T-cell (primary cell): Measurements from ENCODE around the gene CAMK1. TPM values are rescaled to one million over a fixed set of nuclear protein-coding genes. Genes with fewer than 3 reads are reported as not detected.
"Not testable (repeated sequence)": the region's sequence is repeated elsewhere in the genome, so short reads cannot be mapped to it uniquely, and the experiment has no call there.

ENCODE experiments used
- ATAC-seq, 4 experiments: fragments of 200-7000 bp in 3 of 4; fragments of 150-1000 bp in 1 of 4; cut with Tn5 transposase; replicated peaks in 1 of 4; 1 replicate in 3 of 4; 2 replicates in 1 of 4; pipeline ENCODE4 v1.10.0; 2021; ENCODE audit warnings: moderate library complexity in 3 of 4, mild to moderate bottlenecking in 2 of 4, moderate number of reproducible peaks in 1 of 4
- CTCF ChIA-PET, 2 donors: fragments of 300-600 bp; sonication (Branson Sonifier 250); formaldehyde crosslinking; loops; one replicate each; lab custom pipeline; 2022; ENCODE audit warnings: antibody characterized with exemption in 2 of 2; lab: Charles Lee
- POLR2A ChIA-PET, 2 donors: fragments of 300-600 bp; sonication (Branson Sonifier 250); formaldehyde crosslinking; loops; one replicate each; lab custom pipeline; 2022; ENCODE audit warnings: antibody characterized with exemption in 2 of 2; lab: Charles Lee
- DNase-seq, 35 experiments: peaks; one replicate each; pipeline versions ENCODE4 v3.0.0 to v3.0.0-alpha.2; 2013 to 2023
- H3K27ac ChIP-seq: one replicate; pipeline ENCODE4 v1.5.1; 2013; ENCODE audit warnings: low read length
- H3K27me3 ChIP-seq, 2 experiments: replicated peaks in 1 of 2; 1 replicate in 1 of 2; 2 replicates in 1 of 2; pipeline versions ENCODE4 v1.6.1 to v1.7.0; 2013; ENCODE audit warnings: low read length in 1 of 2, mixed read lengths in 1 of 2; ENCODE audit not compliant: control insufficient read depth in 2 of 2, insufficient read depth in 2 of 2; ENCODE audit errors: extremely low read depth in 1 of 2
- H3K36me3 ChIP-seq, 2 donors: 1 replicate in 1 of 2; 2 replicates in 1 of 2; pipeline versions ENCODE4 v1.6.1 to v1.7.0; 2013; ENCODE audit warnings: low read length in 1 of 2; ENCODE audit not compliant: control insufficient read depth in 2 of 2, insufficient read depth in 1 of 2; ENCODE audit errors: extremely low read depth in 1 of 2
- H3K4me1 ChIP-seq, 2 experiments: 1 replicate in 1 of 2; 2 replicates in 1 of 2; pipeline versions ENCODE4 v1.6.1 to v1.7.0; 2013; ENCODE audit warnings: low read length in 2 of 2, mixed read lengths in 1 of 2; ENCODE audit not compliant: insufficient read depth in 2 of 2, control insufficient read depth in 1 of 2; ENCODE audit errors: extremely low read depth in 1 of 2
- H3K4me3 ChIP-seq, 2 donors: 1 replicate in 1 of 2; 2 replicates in 1 of 2; pipeline versions ENCODE4 v1.5.1 to v1.7.0; 2013; ENCODE audit warnings: mild to moderate bottlenecking in 2 of 2, low read length in 1 of 2, moderate library complexity in 1 of 2; ENCODE audit not compliant: control insufficient read depth in 1 of 2; ENCODE audit errors: extremely low read depth in 1 of 2
- H3K9me3 ChIP-seq: 2 replicates; pipeline ENCODE4 v1.7.0; 2013
- H3K27ac Mint-ChIP-seq, 2 donors: one replicate each; pipeline ENCODE4 v1.8.0; 2020 to 2021; ENCODE audit warnings: mild to moderate bottlenecking in 2 of 2, mixed read lengths in 2 of 2
- H3K27me3 Mint-ChIP-seq, 2 donors: one replicate each; pipeline ENCODE4 v1.8.0; 2021 to 2022; ENCODE audit warnings: mixed read lengths in 2 of 2
- H3K36me3 Mint-ChIP-seq: one replicate; pipeline ENCODE4 v1.8.0; 2021; ENCODE audit warnings: mixed read lengths
- H3K4me1 Mint-ChIP-seq, 3 donors: one replicate each; pipeline ENCODE4 v1.8.0; 2020 to 2022; ENCODE audit warnings: mixed read lengths in 3 of 3, mild to moderate bottlenecking in 1 of 3
- H3K4me3 Mint-ChIP-seq, 3 donors: one replicate each; pipeline ENCODE4 v1.8.0; 2020 to 2022; ENCODE audit warnings: mild to moderate bottlenecking in 3 of 3, mixed read lengths in 3 of 3, moderate library complexity in 3 of 3
- H3K9me3 Mint-ChIP-seq, 3 donors: one replicate each; pipeline ENCODE4 v1.8.0; 2020 to 2022; ENCODE audit warnings: mixed read lengths in 3 of 3
- WGBS: methylation state at CpG from one replicate; pipeline ENCODE4 v1.1.5; 2013; ENCODE audit warnings: missing lambda C conversion rate; ENCODE audit not compliant: insufficient coverage; 5-methylcytosine and 5-hydroxymethylcytosine counted together
- total RNA-seq, 35 experiments: library from RNA in 6 of 35; stranded (reverse) in 6 of 35; fragments of 120-200 nt in 1 of 35; gene quantifications; one replicate each; pipeline versions ENCODE4 v1.2.1 to v1.2.4 and lab custom pipeline; 2013 to 2026

The CAMK1 gene
- total RNA-seq, 5 donors from 2014 or later (not counting 1 experiment from before 2014, with no cell fraction given), result 1.1 to 1.7 (median 1.3) TPM

GRCh38 chr3:9777694-9778021 is 7.9 kb upstream of the CAMK1 start:
- POLR2A ChIA-PET, result no interaction called here
- Histone ChIP-seq H3K27ac (no peak overlapping the region), H3K4me1 (peaks cover 36 to 43% of the 10 kb centered on the region in 2 experiments), H3K9me3 (no peaks in the 10 kb centered on the region), H3K4me3 (no peak overlapping the region), H3K27me3 (no peaks in the 10 kb centered on the region), H3K36me3 (peaks cover 7 to 10% of the 10 kb centered on the region in 2 donors)
- no CpG with 5 or more reads among the region's 1 CpG for WGBS
- CTCF ChIA-PET, result interaction anchor here in 1 of 2 donors (0.6 kb wide), 1 partner anchor 80 kb away, joined by 4 read pairs; no protein-coding TSS in a partner anchor
- peaks cover 10% of the 10 kb centered on the region for H3K36me3 Mint-ChIP-seq
- H3K4me1 Mint-ChIP-seq, result peaks cover 40 to 64% (median 50%) of the 10 kb centered on the region in 3 donors
- no peak overlapping the region for H3K4me3 Mint-ChIP-seq
- H3K9me3 Mint-ChIP-seq, result no peaks in the 10 kb centered on the region
- ATAC-seq (no peak), DNase-seq (no peak)
- H3K27me3 Mint-ChIP-seq, result no peaks in the 10 kb centered on the region
- H3K27ac Mint-ChIP-seq, result no peak overlapping the region

GRCh38 chr3:9776896-9777693 is 7.3 kb upstream of the CAMK1 start:
- H3K36me3 Mint-ChIP-seq, result peaks cover 6% of the 10 kb centered on the region
- no peak overlapping the region for H3K4me3 Mint-ChIP-seq
- 100% methylated on average over 2 of the region's 5 CpGs for WGBS

GRCh38 chr3:9771007-9771406 is 1.3 kb upstream of the CAMK1 start:
- peak overlapping the region; percentile 25 to 56 (median 54) for H3K4me3 Mint-ChIP-seq
- CTCF ChIA-PET, result interaction anchor here in 1 of 2 donors (0.7 kb wide), 1 partner anchor 15 kb away, joined by 3 read pairs; no protein-coding TSS in a partner anchor

More at GRCh38 chr3:9776896-9777693, 7.3 kb upstream of the CAMK1 start:
- no peak for ATAC-seq
- Histone ChIP-seq H3K4me1 (peaks cover 34 to 39% of the 10 kb centered on the region in 2 experiments), H3K27me3 (no peaks in the 10 kb centered on the region), H3K9me3 (no peaks in the 10 kb centered on the region), H3K27ac (no peak overlapping the region), H3K36me3 (peaks cover 3 to 8% of the 10 kb centered on the region in 2 donors), H3K4me3 (no peak overlapping the region)
- no peak for DNase-seq
- POLR2A ChIA-PET, result no interaction called here
- Mint-ChIP-seq H3K4me1 (peaks cover 36 to 58% (median 45%) of the 10 kb centered on the region in 3 donors), H3K27ac (no peak overlapping the region), H3K9me3 (no peaks in the 10 kb centered on the region), H3K27me3 (no peaks in the 10 kb centered on the region)
- CTCF ChIA-PET, result interaction anchor here in 1 of 2 donors (0.6 kb wide), 1 partner anchor 80 kb away, joined by 4 read pairs; no protein-coding TSS in a partner anchor

GRCh38 chr3:9770276-9770812 is 597 bp upstream of the CAMK1 start:
- ChIA-PET CTCF (no interaction called here), POLR2A (interaction anchor here (0.6 to 0.8 kb wide), 2 partner anchors 18 to 23 kb away, joined by 3 to 4 read pairs; no protein-coding TSS in a partner anchor)
- WGBS, result 69% methylated on average over 9 of the region's 15 CpGs
- Histone ChIP-seq H3K4me3 (peak overlapping the region; percentile 50 to 74), H3K27me3 (peaks cover 0 to 9% of the 10 kb centered on the region in 2 experiments), H3K9me3 (no peaks in the 10 kb centered on the region), H3K27ac (no peak overlapping the region), H3K36me3 (no peaks in the 10 kb centered on the region), H3K4me1 (peaks cover 2 to 19% of the 10 kb centered on the region in 2 experiments)
- Mint-ChIP-seq H3K27ac (peak overlapping the region in 1 of 2 donors; percentile 16), H3K27me3 (no peaks in the 10 kb centered on the region), H3K36me3 (no peaks in the 10 kb centered on the region), H3K9me3 (no peaks in the 10 kb centered on the region), H3K4me1 (peaks cover 13 to 36% (median 29%) of the 10 kb centered on the region in 3 donors), H3K4me3 (peak overlapping the region; percentile 53 to 68 (median 54))
- ATAC-seq, result no peak
- no peak for DNase-seq

More at GRCh38 chr3:9771007-9771406, 1.3 kb upstream of the CAMK1 start:
- not testable (repeated sequence) for DNase-seq, H3K36me3 Mint-ChIP-seq, H3K9me3 ChIP-seq, H3K36me3 ChIP-seq, ATAC-seq, H3K27ac ChIP-seq, H3K27me3 ChIP-seq, H3K27me3 Mint-ChIP-seq, H3K4me3 ChIP-seq, H3K9me3 Mint-ChIP-seq
- POLR2A ChIA-PET, result interaction anchor here in 1 of 2 donors (0.6 kb wide), 1 partner anchor 23 kb away, joined by 4 read pairs; no protein-coding TSS in a partner anchor
- H3K4me1 Mint-ChIP-seq, result peaks cover 13 to 38% (median 29%) of the 10 kb centered on the region in 3 donors
- peak overlapping the region in 1 of 2 donors; percentile 22 for H3K27ac Mint-ChIP-seq
- no CpG with 5 or more reads among the region's 2 CpGs for WGBS
- peaks cover 2 to 19% of the 10 kb centered on the region in 2 experiments for H3K4me1 ChIP-seq

GRCh38 chr3:9769012-9769411 is 735 bp downstream of the CAMK1 start:
- H3K4me1 ChIP-seq, result peaks cover 2 to 19% of the 10 kb centered on the region in 2 experiments
- ATAC-seq (no peak), DNase-seq (no peak)
- H3K4me3 Mint-ChIP-seq, result peak overlapping the region; percentile 43 to 65 (median 54)
- no peaks in the 10 kb centered on the region for H3K27me3 Mint-ChIP-seq
- WGBS, result 97% methylated on average over 5 of the region's 5 CpGs
- CTCF ChIA-PET, result no interaction called here
- no peaks in the 10 kb centered on the region for H3K36me3 ChIP-seq
- H3K27ac ChIP-seq, result no peak overlapping the region
- H3K36me3 Mint-ChIP-seq, result no peaks in the 10 kb centered on the region
- H3K27me3 ChIP-seq, result peaks cover 0 to 9% of the 10 kb centered on the region in 2 experiments
- peak overlapping the region in 1 of 2 donors; percentile 19 for H3K4me3 ChIP-seq
- peak overlapping the region in 1 of 2 donors; percentile 3 for H3K27ac Mint-ChIP-seq
- POLR2A ChIA-PET, result interaction anchor here in 1 of 2 donors (0.5 to 0.6 kb wide), 2 partner anchors 12 to 406 kb away, joined by 4 to 7 read pairs; no protein-coding TSS in a partner anchor
- no peaks in the 10 kb centered on the region for H3K9me3 ChIP-seq
- no peaks in the 10 kb centered on the region for H3K9me3 Mint-ChIP-seq
- H3K4me1 Mint-ChIP-seq, result peaks cover 13 to 36% (median 29%) of the 10 kb centered on the region in 3 donors

- Histone ChIP-seq H3K9me3 (no peaks in the 10 kb centered on the region), H3K36me3 (no peaks in the 10 kb centered on the region), H3K4me1 (peaks cover 2 to 19% of the 10 kb centered on the region in 2 experiments), H3K27ac (no peak overlapping the region), H3K27me3 (peaks cover 0 to 9% of the 10 kb centered on the region in 2 experiments), H3K4me3 (no peak overlapping the region)
- ChIA-PET POLR2A (no interaction called here), CTCF (no interaction called here)
- H3K27me3 Mint-ChIP-seq, result no peaks in the 10 kb centered on the region
- H3K36me3 Mint-ChIP-seq, result no peaks in the 10 kb centered on the region
- 87% methylated on average over 3 of the region's 6 CpGs for WGBS
- H3K9me3 Mint-ChIP-seq, result no peaks in the 10 kb centered on the region
- peak overlapping the region in 1 of 2 donors; percentile 48 for H3K27ac Mint-ChIP-seq
- H3K4me1 Mint-ChIP-seq, result peaks cover 13 to 36% (median 29%) of the 10 kb centered on the region in 3 donors
- no peak for ATAC-seq
- H3K4me3 Mint-ChIP-seq, result peak overlapping the region in 1 of 3 donors; percentile 54
- DNase-seq, result no peak
Measured at GRCh38 chr3:9768141-9768775, 1.5 kb downstream of the CAMK1 start.
